CD4-positive, alpha-beta T cell (primary cell): Measurements from ENCODE around the gene BLTP3A. TPM values are rescaled to one million over a fixed set of nuclear protein-coding genes. Genes with fewer than 3 reads are reported as not detected.
A peak's percentile ranks its signal among the peaks of the same experiment; 100 is the strongest.

ENCODE experiments used
- ATAC-seq: fragments of 200-7000 bp; cut with Tn5 transposase; one replicate; pipeline ENCODE4 v1.10.0; 2022; ENCODE audit warnings: mild to moderate bottlenecking; ENCODE audit not compliant: poor library complexity
- CTCF ChIA-PET: fragments of 350-600 bp; sonication (Branson Sonifier 250); formaldehyde crosslinking; loops from one replicate; lab custom pipeline; 2021; ENCODE audit warnings: antibody characterized with exemption, inconsistent platforms; lab: Charles Lee
- POLR2A ChIA-PET: fragments of 350-600 bp; sonication (Branson Sonifier 250); formaldehyde crosslinking; loops from one replicate; lab custom pipeline; 2021; ENCODE audit warnings: antibody characterized with exemption, inconsistent platforms; lab: Charles Lee
- DNase-seq, 14 experiments: peaks; one replicate each; pipeline ENCODE4 v3.0.0-alpha.2; 2013 to 2020; ENCODE audit warnings: mixed read lengths in 2 of 14
- H3K27ac ChIP-seq, 2 donors: one replicate each; pipeline versions ENCODE4 v1.5.1 to v1.7.0; 2013; ENCODE audit warnings: low read length in 2 of 2, low read depth in 1 of 2, mild to moderate bottlenecking in 1 of 2
- H3K27me3 ChIP-seq, 2 experiments: 1 replicate in 1 of 2; 2 replicates in 1 of 2; pipeline versions ENCODE4 v1.6.1 to v1.7.0; 2013; ENCODE audit warnings: low read length in 2 of 2, control low read depth in 1 of 2, mild to moderate bottlenecking in 1 of 2, moderate library complexity in 1 of 2; ENCODE audit not compliant: insufficient read depth in 2 of 2, control insufficient read depth in 1 of 2
- H3K36me3 ChIP-seq: one replicate; pipeline ENCODE4 v1.6.1; 2013; ENCODE audit warnings: low read length, control low read depth; ENCODE audit not compliant: insufficient read depth
- H3K4me1 ChIP-seq: one replicate; pipeline ENCODE4 v1.6.1; 2013; ENCODE audit warnings: low read length, control low read depth; ENCODE audit not compliant: insufficient read depth
- H3K4me3 ChIP-seq: one replicate; pipeline ENCODE4 v1.5.1; 2013; ENCODE audit warnings: mild to moderate bottlenecking, low read length, moderate library complexity
- H3K9me3 ChIP-seq, 2 experiments: 1 replicate in 1 of 2; 2 replicates in 1 of 2; pipeline versions ENCODE4 v1.6.1 to v1.7.0; 2013; ENCODE audit warnings: low read length in 2 of 2, mild to moderate bottlenecking in 2 of 2, control low read depth in 1 of 2, moderate library complexity in 1 of 2; ENCODE audit not compliant: control insufficient read depth in 1 of 2, insufficient read depth in 1 of 2
- H3K27ac Mint-ChIP-seq: one replicate; pipeline ENCODE4 v1.8.0; 2020; ENCODE audit warnings: mixed read lengths
- H3K27me3 Mint-ChIP-seq: one replicate; pipeline ENCODE4 v1.8.0; 2021; ENCODE audit warnings: mixed read lengths
- H3K36me3 Mint-ChIP-seq: one replicate; pipeline ENCODE4 v1.8.0; 2021; ENCODE audit warnings: low read depth, mixed read lengths
- H3K4me1 Mint-ChIP-seq: one replicate; pipeline ENCODE4 v1.8.0; 2021; ENCODE audit warnings: low read depth, mixed read lengths
- H3K4me3 Mint-ChIP-seq: one replicate; pipeline ENCODE4 v1.8.0; 2020; ENCODE audit warnings: mild to moderate bottlenecking, mixed read lengths
- H3K9me3 Mint-ChIP-seq: one replicate; pipeline ENCODE4 v1.8.0; 2020; ENCODE audit warnings: mixed read lengths
- intact Hi-C, 2 experiments: fragments of 100-400 bp; cut with DNase I in 1 of 2; cut with micrococcal nuclease in 1 of 2; formaldehyde crosslinking; loops; one replicate each; pipeline versions ENCODE4 v1.15.1 to v1.9.0; 2023 to 2025; cut with DNase I, micrococcal nuclease
- total RNA-seq, 174 experiments: library from RNA in 2 of 174; stranded (reverse) in 2 of 174; gene quantifications; one replicate each; pipeline ENCODE4 v1.2.3 and lab custom pipeline; 2021 to 2026
- TF ChIP-seq, protein P1 (sequence below): fragments of 200-600 bp; IDR thresholded peaks from one replicate; pipeline ENCODE4 v1.8.0; 2022; ENCODE audit warnings: antibody characterized with exemption, mild to moderate bottlenecking

The BLTP3A gene
- total RNA-seq, 2 experiments from 2014 or later = 7.6 to 8.1 TPM

DNA sequence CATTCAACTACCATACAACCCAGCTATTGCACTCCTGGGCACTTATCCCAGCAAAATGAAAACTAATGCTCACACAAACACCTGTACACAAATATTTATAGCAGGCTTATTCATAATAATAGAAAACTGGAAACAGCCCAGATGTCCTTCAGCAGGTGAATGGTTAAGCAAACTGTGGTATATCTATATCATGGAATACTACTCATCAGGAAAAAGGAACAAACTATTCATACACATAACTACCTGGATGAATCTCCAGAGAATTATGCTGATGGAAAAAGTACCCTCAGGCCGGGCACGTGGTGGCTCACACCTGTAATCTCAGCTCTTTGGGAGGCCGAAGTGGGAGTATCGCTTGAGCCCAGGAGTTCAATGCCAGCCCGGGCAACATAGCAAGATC lies 3.8 kb upstream of the BLTP3A start:
- Mint-ChIP-seq H3K4me1 (peaks cover 20% of the 10 kb centered on the region), H3K27me3 (no peaks in the 10 kb centered on the region), H3K9me3 (no peaks in the 10 kb centered on the region), H3K27ac (no peak overlapping the region), H3K36me3 (peaks cover 13% of the 10 kb centered on the region), H3K4me3 (no peak overlapping the region)
- Histone ChIP-seq H3K36me3 (no peaks in the 10 kb centered on the region), H3K4me1 (peaks cover 19% of the 10 kb centered on the region), H3K9me3 (no peaks in the 10 kb centered on the region), H3K4me3 (no peak overlapping the region), H3K27me3 (no peaks in the 10 kb centered on the region), H3K27ac (no peak overlapping the region)
- ChIA-PET POLR2A (no interaction called here), CTCF (no interaction called here)
- intact Hi-C loops = no loop called here
- DNase-seq (no peak), ATAC-seq (no peak)
- TF ChIP-seq, protein P1, sequence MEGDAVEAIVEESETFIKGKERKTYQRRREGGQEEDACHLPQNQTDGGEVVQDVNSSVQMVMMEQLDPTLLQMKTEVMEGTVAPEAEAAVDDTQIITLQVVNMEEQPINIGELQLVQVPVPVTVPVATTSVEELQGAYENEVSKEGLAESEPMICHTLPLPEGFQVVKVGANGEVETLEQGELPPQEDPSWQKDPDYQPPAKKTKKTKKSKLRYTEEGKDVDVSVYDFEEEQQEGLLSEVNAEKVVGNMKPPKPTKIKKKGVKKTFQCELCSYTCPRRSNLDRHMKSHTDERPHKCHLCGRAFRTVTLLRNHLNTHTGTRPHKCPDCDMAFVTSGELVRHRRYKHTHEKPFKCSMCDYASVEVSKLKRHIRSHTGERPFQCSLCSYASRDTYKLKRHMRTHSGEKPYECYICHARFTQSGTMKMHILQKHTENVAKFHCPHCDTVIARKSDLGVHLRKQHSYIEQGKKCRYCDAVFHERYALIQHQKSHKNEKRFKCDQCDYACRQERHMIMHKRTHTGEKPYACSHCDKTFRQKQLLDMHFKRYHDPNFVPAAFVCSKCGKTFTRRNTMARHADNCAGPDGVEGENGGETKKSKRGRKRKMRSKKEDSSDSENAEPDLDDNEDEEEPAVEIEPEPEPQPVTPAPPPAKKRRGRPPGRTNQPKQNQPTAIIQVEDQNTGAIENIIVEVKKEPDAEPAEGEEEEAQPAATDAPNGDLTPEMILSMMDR = no peak

DNA sequence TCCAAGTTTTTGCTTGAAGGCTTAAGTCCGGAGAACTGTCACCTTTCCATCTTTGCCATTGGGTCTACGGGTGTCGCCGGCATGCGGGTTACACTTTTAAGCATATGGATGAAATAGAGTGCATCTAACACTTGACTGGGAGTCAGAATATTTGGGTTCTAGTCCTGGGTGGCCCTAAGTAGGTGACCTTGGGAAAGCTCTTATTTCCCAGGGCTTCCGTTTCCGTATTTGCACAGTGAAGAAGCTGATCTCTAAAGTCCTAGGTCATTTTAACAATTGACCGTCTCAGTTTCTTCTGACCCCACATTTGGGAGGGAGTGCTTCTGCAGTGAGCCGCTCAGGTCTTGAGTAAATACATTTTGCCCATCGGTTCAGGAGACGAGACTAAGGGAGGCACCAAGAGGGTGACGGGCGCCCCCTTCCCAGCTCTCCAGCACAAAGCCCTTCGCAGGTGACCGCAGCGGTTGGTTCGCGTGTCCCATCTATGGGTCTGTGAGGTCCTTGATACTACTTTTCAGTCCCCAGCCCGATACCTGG lies 651 bp upstream of the BLTP3A start:
- H3K9me3 ChIP-seq = no peaks in the 10 kb centered on the region
- H3K4me3 ChIP-seq = peak overlapping the region; percentile 77
- H3K27me3 Mint-ChIP-seq = no peaks in the 10 kb centered on the region
- H3K4me3 Mint-ChIP-seq = peak overlapping the region; percentile 99
- H3K27ac ChIP-seq = peak overlapping the region; percentile 44 to 73
- H3K27me3 ChIP-seq = no peaks in the 10 kb centered on the region
- intact Hi-C loops = loop anchor here in 1 of 2 experiments (2.0 to 10.0 kb wide), 3 partner anchors 32 to 266 kb away; partner anchors contain the start of genes ANKS1A and TAF11
- ChIA-PET CTCF (interaction anchor here (1.2 to 1.5 kb wide), 6 partner anchors 29 to 264 kb away, joined by 3 read pairs; partner anchors contain the start of gene ILRUN), POLR2A (interaction anchor here (0.7 to 4.3 kb wide), 21 partner anchors 8 to 1820 kb away, joined by 3 to 57 read pairs (median 4); partner anchors contain the start of genes ANKS1A, HMGA1, ILRUN and SNRPC)
- peak in 11 of 14 experiments; percentile 17 to 68 (median 30) for DNase-seq
- peaks cover 22% of the 10 kb centered on the region for H3K4me1 ChIP-seq
- H3K9me3 Mint-ChIP-seq = no peaks in the 10 kb centered on the region
- TF ChIP-seq, protein P1 = no peak
- ATAC-seq = peak; percentile 35
- H3K36me3 Mint-ChIP-seq = peaks cover 13% of the 10 kb centered on the region
- peak overlapping the region; percentile 97 for H3K27ac Mint-ChIP-seq
- peaks cover 26% of the 10 kb centered on the region for H3K4me1 Mint-ChIP-seq
- H3K36me3 ChIP-seq = no peaks in the 10 kb centered on the region

- Mint-ChIP-seq H3K27ac (peak overlapping the region; percentile 97), H3K4me3 (peak overlapping the region; percentile 99), H3K4me1 (peaks cover 36% of the 10 kb centered on the region), H3K36me3 (peaks cover 13% of the 10 kb centered on the region), H3K9me3 (no peaks in the 10 kb centered on the region), H3K27me3 (no peaks in the 10 kb centered on the region)
- H3K9me3 ChIP-seq = no peaks in the 10 kb centered on the region
- CTCF ChIA-PET = interaction anchor here (1.3 to 1.6 kb wide), 4 partner anchors 16 to 265 kb away, joined by 3 read pairs; partner anchors contain the start of gene ILRUN
- DNase-seq (peak in 4 of 14 experiments; percentile 7 to 57 (median 39)), ATAC-seq (no peak)
- TF ChIP-seq, protein P1 = no peak
- H3K27me3 ChIP-seq = no peaks in the 10 kb centered on the region
- peak overlapping the region; percentile 77 for H3K4me3 ChIP-seq
- H3K27ac ChIP-seq = peak overlapping the region; percentile 28 to 49
- peaks cover 22% of the 10 kb centered on the region for H3K4me1 ChIP-seq
- no peaks in the 10 kb centered on the region for H3K36me3 ChIP-seq
- POLR2A ChIA-PET = interaction anchor here (1.2 to 4.3 kb wide), 12 partner anchors 10 to 1821 kb away, joined by 3 to 57 read pairs (median 4); partner anchors contain the start of genes ANKS1A, ILRUN, SNRPC and TAF11
- intact Hi-C loops = loop anchor here (1.0 to 10.0 kb wide), 3 partner anchors 36 to 268 kb away; partner anchors contain the start of genes ANKS1A (in 1 of the 2), SNRPC (in 1 of the 2) and TAF11 (in 1 of the 2)
Observed at GRCh38 chr6:34792605-34793500, 970 bp downstream of the BLTP3A start.
